Tibial artery (tissue), 4 donors: ENCODE measurements around the gene GAB2.

Source experiments
- DNase-seq, 2 donors: peaks; one replicate each; pipeline ENCODE4 v3.0.0-alpha.2; 2019
- H3K27ac ChIP-seq, 2 donors: fragments of 200-600 bp; sonication (generic) in 1 of 2; 1 replicate in 1 of 2; 2 replicates in 1 of 2; pipeline ENCODE4 v1.5.1; 2018 to 2019; ENCODE audit warnings: mild to moderate bottlenecking in 1 of 2
- H3K27me3 ChIP-seq, 2 donors: fragments of 200-600 bp; sonication (generic) in 1 of 2; one replicate each; pipeline versions ENCODE4 v1.5.1 to v1.6.0; 2016 to 2019
- H3K36me3 ChIP-seq, 3 donors: fragments of 200-600 bp; sonication (generic) in 2 of 3; one replicate each; pipeline ENCODE4 v1.5.1; 2016 to 2019; ENCODE audit warnings: mild to moderate bottlenecking in 2 of 3
- H3K4me1 ChIP-seq, 4 donors: fragments of 200-600 bp; sonication (generic) in 2 of 4; 1 replicate in 3 of 4; 2 replicates in 1 of 4; pipeline ENCODE4 v1.5.1; 2016 to 2019
- H3K4me3 ChIP-seq, 2 donors: fragments of 200-600 bp; sonication (generic) in 1 of 2; 1 replicate in 1 of 2; 2 replicates in 1 of 2; pipeline ENCODE4 v1.5.1; 2018 to 2019; ENCODE audit warnings: mild to moderate bottlenecking in 2 of 2
- H3K9me3 ChIP-seq, 3 donors: fragments of 200-600 bp; sonication (generic) in 1 of 3; one replicate each; pipeline ENCODE4 v1.5.1; 2016 to 2019
- CTCF ChIP-seq, 2 experiments: fragments of 200-600 bp in 1 of 2; fragments of 450-650 bp in 1 of 2; IDR thresholded peaks; one replicate each; pipeline ENCODE4 v1.5.1; 2017 to 2019; ENCODE audit warnings: antibody characterized with exemption in 2 of 2, mild to moderate bottlenecking in 1 of 2, moderate library complexity in 1 of 2
- intact Hi-C: fragments of 100-400 bp; cut with DNase I; formaldehyde crosslinking; loops from one replicate; pipeline ENCODE4 v1.15.0; 2023; ENCODE audit warnings: low total_unique reads

The GAB2 gene

DNA sequence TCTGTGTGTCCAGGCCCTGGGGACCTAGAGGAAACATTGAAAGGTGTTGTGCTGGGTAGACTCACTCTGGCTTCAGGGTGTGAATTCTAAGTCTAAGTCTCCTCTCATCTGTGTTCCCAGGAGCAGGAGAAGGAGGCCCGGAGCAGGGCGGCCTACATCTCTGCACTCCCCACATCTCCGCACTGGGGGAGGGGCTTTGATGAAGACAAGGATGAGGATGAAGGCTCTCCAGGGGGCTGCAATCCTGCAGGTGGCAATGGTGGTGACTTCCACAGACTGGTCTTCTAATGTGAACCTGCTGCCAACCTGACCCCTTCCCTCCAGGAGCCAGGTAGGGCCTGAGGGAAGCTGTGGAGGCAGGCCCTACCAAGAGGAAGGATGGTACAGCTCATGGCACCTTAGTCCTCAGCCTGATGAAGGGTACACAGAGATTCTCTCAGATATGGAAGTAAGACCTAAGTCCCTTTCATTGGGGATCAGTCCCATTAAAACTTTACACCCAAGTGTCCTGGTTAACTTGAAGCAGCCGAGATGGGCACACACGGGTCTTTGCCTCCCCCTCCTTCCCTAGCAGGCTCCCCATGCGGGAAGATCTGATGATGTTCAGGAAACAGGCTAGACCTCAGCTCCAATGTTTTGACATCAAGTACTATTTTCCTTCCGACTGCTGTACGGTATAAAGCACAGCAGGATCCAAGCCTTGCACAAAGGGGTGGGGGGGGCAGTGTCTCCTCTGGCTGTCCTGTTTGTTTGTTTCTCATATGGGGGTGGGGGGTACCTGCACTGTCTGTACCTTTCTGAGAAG lies 203.9 kb downstream of the GAB2 start:
- Histone ChIP-seq H3K4me1 (peaks cover 0 to 31% (median 7%) of the 10 kb centered on the region in 4 donors), H3K36me3 (peaks cover 29 to 75% (median 75%) of the 10 kb centered on the region in 3 donors), H3K27me3 (no peaks in the 10 kb centered on the region), H3K4me3 (no peak overlapping the region), H3K9me3 (no peaks in the 10 kb centered on the region), H3K27ac (peak overlapping the region; percentile 36 to 56)
- intact Hi-C loops = loop anchor here (2.0 kb wide), 1 partner anchor 59 kb away; no protein-coding TSS in a partner anchor
- DNase-seq = peak in 1 of 2 donors; percentile 51
- TF ChIP-seq CTCF (IDR thresholded peaks at IDR 0.05) = no peak

- Histone ChIP-seq H3K36me3 (peaks cover 24 to 75% (median 75%) of the 10 kb centered on the region in 3 donors), H3K9me3 (no peaks in the 10 kb centered on the region), H3K27me3 (no peaks in the 10 kb centered on the region), H3K27ac (peak overlapping the region; percentile 36 to 56), H3K4me3 (no peak overlapping the region), H3K4me1 (peaks cover 0 to 31% (median 7%) of the 10 kb centered on the region in 4 donors)
- TF ChIP-seq CTCF (IDR thresholded peaks at IDR 0.05) = no peak
- intact Hi-C loops = loop anchor here (2.0 kb wide), 1 partner anchor 58 kb away; no protein-coding TSS in a partner anchor
- DNase-seq = peak in 1 of 2 donors; percentile 74
Measured at GRCh38 chr11:78212586-78213371, 204.8 kb downstream of the GAB2 start.

DNA sequence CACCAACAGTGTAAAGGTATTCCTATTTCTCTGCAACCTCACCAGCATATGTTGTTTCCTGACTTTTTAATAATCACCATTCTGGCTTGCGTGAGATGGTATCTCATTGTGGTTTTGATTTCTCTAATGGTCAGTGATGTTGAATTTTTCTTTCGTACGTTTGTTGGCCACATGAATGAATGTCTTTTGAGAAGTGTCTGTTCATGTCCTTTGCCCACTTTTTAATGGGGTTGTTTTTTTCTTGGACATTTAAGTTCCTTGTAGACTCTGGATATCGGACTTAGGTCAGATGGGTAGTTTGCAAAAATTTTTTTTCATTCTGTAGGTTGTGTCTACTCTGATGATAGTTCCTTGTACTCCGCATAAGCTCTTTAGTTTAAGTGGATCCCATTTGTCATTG lies 206.1 kb downstream of the GAB2 start:
- H3K36me3 ChIP-seq = peaks cover 34 to 75% (median 75%) of the 10 kb centered on the region in 3 donors
- H3K4me3 ChIP-seq = no peak overlapping the region
- no peaks in the 10 kb centered on the region for H3K27me3 ChIP-seq
- intact Hi-C loops = no loop called here
- no peak for DNase-seq
- peaks cover 0 to 31% (median 7%) of the 10 kb centered on the region in 4 donors for H3K4me1 ChIP-seq
- no peak for TF ChIP-seq CTCF (IDR thresholded peaks at IDR 0.05)
- H3K9me3 ChIP-seq = no peaks in the 10 kb centered on the region
- no peak overlapping the region for H3K27ac ChIP-seq

- peaks cover 35 to 77% (median 72%) of the 10 kb centered on the region in 3 donors for H3K36me3 ChIP-seq
- peak in 1 of 2 donors; percentile 58 for DNase-seq
- no peaks in the 10 kb centered on the region for H3K9me3 ChIP-seq
- H3K27ac ChIP-seq = no peak overlapping the region
- peaks cover 0 to 29% (median 7%) of the 10 kb centered on the region in 4 donors for H3K4me1 ChIP-seq
- no peak for TF ChIP-seq CTCF (IDR thresholded peaks at IDR 0.05)
- H3K4me3 ChIP-seq = no peak overlapping the region
- no peaks in the 10 kb centered on the region for H3K27me3 ChIP-seq
- intact Hi-C loops = no loop called here
Measured at GRCh38 chr11:78210000-78210608, 207.5 kb downstream of the GAB2 start.

DNA sequence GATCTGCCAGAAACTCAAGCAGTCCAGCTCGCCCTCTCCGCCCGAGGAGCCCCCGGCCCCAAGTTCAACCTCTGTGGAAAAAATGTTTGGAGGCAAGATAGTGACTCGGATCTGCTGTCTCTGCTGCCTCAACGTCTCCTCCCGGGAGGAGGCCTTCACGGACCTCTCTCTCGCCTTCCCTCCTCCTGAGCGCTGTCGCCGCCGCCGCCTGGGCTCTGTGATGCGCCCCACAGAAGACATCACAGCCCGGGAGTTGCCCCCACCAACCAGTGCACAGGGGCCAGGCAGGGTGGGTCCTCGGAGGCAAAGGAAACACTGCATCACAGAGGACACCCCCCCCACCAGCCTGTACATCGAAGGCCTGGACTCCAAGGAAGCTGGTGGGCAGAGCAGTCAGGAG lies 208.1 kb downstream of the GAB2 start:
- H3K4me3 ChIP-seq = no peak overlapping the region
- H3K9me3 ChIP-seq = no peaks in the 10 kb centered on the region
- DNase-seq = peak in 1 of 2 donors; percentile 55
- intact Hi-C loops = no loop called here
- H3K27me3 ChIP-seq = no peaks in the 10 kb centered on the region
- TF ChIP-seq CTCF (IDR thresholded peaks at IDR 0.05) = no peak
- no peak overlapping the region for H3K27ac ChIP-seq
- peaks cover 0 to 25% (median 7%) of the 10 kb centered on the region in 4 donors for H3K4me1 ChIP-seq
- peaks cover 35 to 71% (median 70%) of the 10 kb centered on the region in 3 donors for H3K36me3 ChIP-seq
